HEK293 (cell line): Measurements from ENCODE around the gene ADNP.

Experiments
- CTCF ChIA-PET: fragments of 350-600 bp; formaldehyde crosslinking; extraction: SDS; loops from one replicate; lab custom pipeline; 2021; ENCODE audit warnings: antibody characterized with exemption; lab: Yijun Ruan, JAX
- POLR2A ChIA-PET: fragments of 300-600 bp; formaldehyde crosslinking; extraction: SDS; loops from one replicate; lab custom pipeline; 2020; ENCODE audit warnings: antibody characterized with exemption, inconsistent platforms; lab: Yijun Ruan, JAX
- H3K27ac ChIP-seq: fragments of 200-500 bp; sonication (Bioruptor generic); 2 replicates; pipeline ENCODE4 v1.5.1; 2014; ENCODE audit warnings: low read depth, low read length, control low read depth, inconsistent platforms; ENCODE audit errors: extremely low read depth
- H3K36me3 ChIP-seq, 2 experiments: fragments of 200-500 bp in 1 of 2; sonication (Bioruptor generic) in 1 of 2; 1 replicate in 1 of 2; 2 replicates in 1 of 2; pipeline ENCODE4 v1.5.1; 2014 to 2017; ENCODE audit warnings: inconsistent platforms in 2 of 2, low read length in 2 of 2; ENCODE audit not compliant: control insufficient read depth in 2 of 2, insufficient read depth in 1 of 2
- H3K4me1 ChIP-seq: fragments of 200-500 bp; sonication (Bioruptor generic); 2 replicates; pipeline ENCODE4 v1.5.1; 2014; ENCODE audit warnings: mild to moderate bottlenecking, low read length, inconsistent platforms; ENCODE audit not compliant: control insufficient read depth, insufficient read depth
- H3K4me3 ChIP-seq: 2 replicates; pipeline ENCODE4 v1.5.1; 2011; ENCODE audit warnings: low read depth, mild to moderate bottlenecking, control low read depth, low read length, moderate library complexity
- H3K9me3 ChIP-seq: fragments of 200-500 bp; sonication (Bioruptor generic); 2 replicates; pipeline ENCODE4 v1.5.1; 2014; ENCODE audit warnings: low read depth, low read length, inconsistent platforms; ENCODE audit not compliant: control insufficient read depth, insufficient read depth
- KLF10 ChIP-seq: fragments of 450-650 bp; IDR thresholded peaks from 2 replicates; pipeline ENCODE4 v1.5.1; 2018; ENCODE audit warnings: missing biosample characterization, mild to moderate bottlenecking, missing genetic modification characterization
- ZNF169 ChIP-seq: fragments of 450-650 bp; formaldehyde crosslinking; IDR thresholded peaks from 2 replicates; pipeline ENCODE4 v1.5.1; 2016; ENCODE audit warnings: missing biosample characterization, missing genetic modification characterization
- ZNF292 ChIP-seq: fragments of 450-650 bp; formaldehyde crosslinking; IDR thresholded peaks from 2 replicates; pipeline ENCODE4 v1.5.1; 2016; ENCODE audit warnings: low read depth, missing biosample characterization, missing genetic modification characterization, borderline replicate concordance
- ZNF560 ChIP-seq: fragments of 450-650 bp; formaldehyde crosslinking; IDR thresholded peaks from 2 replicates; pipeline ENCODE4 v1.5.1; 2017; ENCODE audit warnings: missing biosample characterization, missing genetic modification characterization, borderline replicate concordance
- TF ChIP-seq, protein P1 (sequence below): fragments of 450-650 bp; formaldehyde crosslinking; IDR thresholded peaks from 2 replicates; pipeline ENCODE4 v1.5.1; 2016; ENCODE audit warnings: missing biosample characterization, missing genetic modification characterization

The ADNP gene

DNA sequence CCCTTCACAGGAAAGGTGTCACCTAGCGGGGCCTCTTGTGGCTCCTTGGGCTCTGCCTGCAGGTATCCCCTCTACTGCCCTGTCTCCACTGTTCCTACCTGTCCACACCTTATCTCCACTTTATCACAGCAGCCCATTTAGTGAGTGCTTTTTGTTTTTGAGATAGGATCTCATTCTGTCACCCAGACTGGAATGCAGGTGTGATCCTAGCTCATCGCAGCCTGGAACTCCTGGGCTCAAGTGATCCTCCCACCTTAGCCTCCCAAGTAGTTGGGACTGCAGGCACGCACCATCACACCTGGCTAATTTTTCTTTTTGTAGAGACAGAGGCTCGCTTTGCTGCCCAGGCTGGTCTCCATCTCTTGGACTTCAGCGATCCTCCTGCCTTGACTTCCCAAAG, 88.4 kb downstream of the ADNP start:
- CTCF ChIA-PET: no interaction called here
- H3K36me3 ChIP-seq: peaks cover 0 to 6% of the 10 kb centered on the region in 2 experiments; a peak in 1 of 3 replicates
- POLR2A ChIA-PET: no interaction called here
- TF ChIP-seq KLF10 (tag by site-specific recombination) (no peak), ZNF169 (tag by site-specific recombination) (no peak), ZNF560 (tag by site-specific recombination) (no peak), ZNF292 (tag by site-specific recombination) (no peak)
- TF ChIP-seq, protein P1, sequence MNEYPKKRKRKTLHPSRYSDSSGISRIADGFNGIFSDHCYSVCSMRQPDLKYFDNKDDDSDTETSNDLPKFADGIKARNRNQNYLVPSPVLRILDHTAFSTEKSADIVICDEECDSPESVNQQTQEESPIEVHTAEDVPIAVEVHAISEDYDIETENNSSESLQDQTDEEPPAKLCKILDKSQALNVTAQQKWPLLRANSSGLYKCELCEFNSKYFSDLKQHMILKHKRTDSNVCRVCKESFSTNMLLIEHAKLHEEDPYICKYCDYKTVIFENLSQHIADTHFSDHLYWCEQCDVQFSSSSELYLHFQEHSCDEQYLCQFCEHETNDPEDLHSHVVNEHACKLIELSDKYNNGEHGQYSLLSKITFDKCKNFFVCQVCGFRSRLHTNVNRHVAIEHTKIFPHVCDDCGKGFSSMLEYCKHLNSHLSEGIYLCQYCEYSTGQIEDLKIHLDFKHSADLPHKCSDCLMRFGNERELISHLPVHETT (tag by site-specific recombination): no peak
- TF ChIP-seq, all 188 proteins: peak for 0
- H3K4me1 ChIP-seq: peaks cover 4% of the 10 kb centered on the region; the same call in 1 of the 2 replicates
- no peak overlapping the region for H3K27ac ChIP-seq
- H3K9me3 ChIP-seq: no peaks in the 10 kb centered on the region
- no peak overlapping the region for H3K4me3 ChIP-seq
